Measurements from ENCODE around the gene ZSWIM7.

The ZSWIM7 gene

GRCh38 chr17:15966879-15967248 is 32.6 kb downstream of the ZSWIM7 start:
- TF ChIP-seq EZH2phosphoT487 (IDR thresholded peaks at IDR 0.05; ENCODE audit: low read length) (no peak), CTCF (IDR thresholded peaks at IDR 0.05; ENCODE audit: low read length) (no peak), EZH2 (optimal IDR thresholded peaks at IDR 0.05; ENCODE audit: low read depth, low read length) (no peak)
- no peaks in the 10 kb centered on the region for H3K36me3 ChIP-seq (replicated peaks; ENCODE audit: insufficient read depth, low read length)
- no peak overlapping the region for H3K27ac ChIP-seq (ENCODE audit: low read length)

GRCh38 chr17:15966183-15966878 is 33.2 kb downstream of the ZSWIM7 start:
- no peak overlapping the region for H3K9ac ChIP-seq (ENCODE audit: low read length)
- H2AFZ ChIP-seq (ENCODE audit: low read length) = no peak overlapping the region
- no peak overlapping the region for H3K27ac ChIP-seq (ENCODE audit: low read length)
- H3K9me2 ChIP-seq (replicated peaks; ENCODE audit: insufficient read depth, low read length) = no peaks in the 10 kb centered on the region
- no peaks in the 10 kb centered on the region for H3K9me3 ChIP-seq (replicated peaks; ENCODE audit: insufficient read depth, low read length)
- no peaks in the 10 kb centered on the region for H3F3A ChIP-seq (ENCODE audit: insufficient read depth, low read length)
- no peak overlapping the region for H3K4me2 ChIP-seq (ENCODE audit: low read depth, low read length)
- no peak for TF ChIP-seq EZH2phosphoT487 (IDR thresholded peaks at IDR 0.05; ENCODE audit: low read length)
- TF ChIP-seq CTCF (IDR thresholded peaks at IDR 0.05; ENCODE audit: low read length) = no peak
- no peak for TF ChIP-seq EZH2 (optimal IDR thresholded peaks at IDR 0.05; ENCODE audit: low read depth, low read length)
- H3K36me3 ChIP-seq (replicated peaks; ENCODE audit: insufficient read depth, low read length) = no peaks in the 10 kb centered on the region
- H3K27me3 ChIP-seq (replicated peaks; ENCODE audit: insufficient read depth, low read length) = no peaks in the 10 kb centered on the region
- H3K4me1 ChIP-seq (ENCODE audit: low read length) = no peaks in the 10 kb centered on the region
- no peak for DNase-seq
- no peaks in the 10 kb centered on the region for H3K79me2 ChIP-seq (ENCODE audit: low read length)
- no peaks in the 10 kb centered on the region for H4K20me1 ChIP-seq (ENCODE audit: insufficient read depth, low read length)
- H3K4me3 ChIP-seq (ENCODE audit: low read length) = no peak overlapping the region

More at GRCh38 chr17:15966879-15967248, 32.6 kb downstream of the ZSWIM7 start:
- no peak overlapping the region for H3K4me2 ChIP-seq (ENCODE audit: low read depth, low read length)
- H3K79me2 ChIP-seq (ENCODE audit: low read length) = no peaks in the 10 kb centered on the region
- no peaks in the 10 kb centered on the region for H3K9me3 ChIP-seq (replicated peaks; ENCODE audit: insufficient read depth, low read length)
- H3K4me3 ChIP-seq (ENCODE audit: low read length) = no peak overlapping the region
- H3K9me2 ChIP-seq (replicated peaks; ENCODE audit: insufficient read depth, low read length) = no peaks in the 10 kb centered on the region
- no peaks in the 10 kb centered on the region for H3F3A ChIP-seq (ENCODE audit: insufficient read depth, low read length)
- no peak for DNase-seq
- H2AFZ ChIP-seq (ENCODE audit: low read length) = no peak overlapping the region
- no peaks in the 10 kb centered on the region for H4K20me1 ChIP-seq (ENCODE audit: insufficient read depth, low read length)
- no peaks in the 10 kb centered on the region for H3K27me3 ChIP-seq (replicated peaks; ENCODE audit: insufficient read depth, low read length)
- no peaks in the 10 kb centered on the region for H3K4me1 ChIP-seq (ENCODE audit: low read length)
- no peak overlapping the region for H3K9ac ChIP-seq (ENCODE audit: low read length)

GRCh38 chr17:15965528-15965927 is 34.0 kb downstream of the ZSWIM7 start:
- Histone ChIP-seq H3K9ac (ENCODE audit: low read length) (no peak overlapping the region), H4K20me1 (ENCODE audit: insufficient read depth, low read length) (no peaks in the 10 kb centered on the region), H3K27ac (ENCODE audit: low read length) (no peak overlapping the region), H3F3A (ENCODE audit: insufficient read depth, low read length) (no peaks in the 10 kb centered on the region), H2AFZ (ENCODE audit: low read length) (no peak overlapping the region), H3K4me2 (ENCODE audit: low read depth, low read length) (no peak overlapping the region), H3K27me3 (replicated peaks; ENCODE audit: insufficient read depth, low read length) (no peaks in the 10 kb centered on the region), H3K79me2 (ENCODE audit: low read length) (no peaks in the 10 kb centered on the region), H3K9me2 (replicated peaks; ENCODE audit: insufficient read depth, low read length) (no peaks in the 10 kb centered on the region), H3K36me3 (replicated peaks; ENCODE audit: insufficient read depth, low read length) (no peaks in the 10 kb centered on the region), H3K9me3 (replicated peaks; ENCODE audit: insufficient read depth, low read length) (no peaks in the 10 kb centered on the region), H3K4me3 (ENCODE audit: low read length) (no peak overlapping the region), H3K4me1 (ENCODE audit: low read length) (no peaks in the 10 kb centered on the region)
- TF ChIP-seq EZH2phosphoT487 (IDR thresholded peaks at IDR 0.05; ENCODE audit: low read length) (no peak), EZH2 (optimal IDR thresholded peaks at IDR 0.05; ENCODE audit: low read depth, low read length) (no peak), CTCF (IDR thresholded peaks at IDR 0.05; ENCODE audit: low read length) (no peak)
- DNase-seq = no peak

All from MM.1S (cell line).